C4-2B (cell line): ENCODE results near the gene NADK2.
"Not testable (repeated sequence)": the region's sequence is repeated elsewhere in the genome, so short reads cannot be mapped to it uniquely, and the experiment has no call there.

Source experiments
- H3K27ac ChIP-seq: fragments of 450-650 bp; 2 replicates; pipeline ENCODE4 v1.5.1; 2017
- CTCF ChIP-seq: fragments of 450-650 bp; conservative IDR thresholded peaks from 2 replicates; pipeline ENCODE4 v1.5.1; 2017; ENCODE audit warnings: mild to moderate bottlenecking
- ZFX ChIP-seq: fragments of 450-650 bp; IDR thresholded peaks from 2 replicates; pipeline ENCODE4 v1.6.1; 2017

The NADK2 gene

DNA sequence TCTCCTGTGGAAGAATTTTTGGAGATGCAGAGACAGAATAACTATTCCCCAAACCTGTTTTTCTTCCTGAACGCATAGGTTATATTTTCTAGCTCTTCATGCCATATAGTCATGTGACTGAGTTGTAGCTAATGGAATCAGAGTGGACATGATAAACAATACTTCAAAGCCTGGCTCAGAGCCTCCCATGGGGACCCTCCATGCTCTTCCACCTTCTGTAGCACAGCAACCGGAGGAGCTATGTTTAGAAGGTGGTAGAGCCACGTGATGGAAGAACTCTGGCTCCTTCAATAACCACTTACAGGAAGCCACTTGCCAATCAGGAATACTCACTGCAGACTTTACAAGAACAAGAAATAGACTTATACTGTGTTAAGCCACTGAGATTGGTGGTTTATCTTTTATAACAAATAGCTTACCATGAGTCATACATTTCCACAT lies 39.2 kb downstream of the NADK2 start:
- no peak overlapping the region for H3K27ac ChIP-seq

GRCh38 chr5:36200513-36200912 lies 41.2 kb downstream of the NADK2 start:
- no peak for TF ChIP-seq ZFX
- TF ChIP-seq CTCF: no peak
- H3K27ac ChIP-seq: no peak overlapping the region

More for the DNA sequence above, 39.2 kb downstream of the NADK2 start:
- no peak for TF ChIP-seq ZFX
- no peak for TF ChIP-seq CTCF

DNA sequence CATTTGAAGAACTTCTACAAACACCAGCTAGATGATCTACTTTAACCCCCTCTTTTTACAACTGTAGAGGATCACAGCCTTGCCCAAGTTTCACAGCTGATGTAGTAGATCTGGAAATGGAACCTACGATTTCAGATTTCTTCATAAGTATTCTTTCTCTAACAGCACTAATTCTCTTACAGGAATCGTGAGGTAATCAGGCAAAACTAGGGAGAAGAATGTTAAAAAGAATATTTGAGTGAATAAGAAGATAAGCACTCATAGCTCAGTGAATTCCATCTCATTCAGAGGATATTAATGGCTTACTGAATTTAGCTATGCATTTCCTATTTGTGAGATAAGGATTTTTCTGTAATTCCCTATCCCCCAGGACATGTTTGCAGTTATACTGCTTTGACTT lies 42.1 kb downstream of the NADK2 start:
- TF ChIP-seq CTCF: no peak
- TF ChIP-seq ZFX: no peak
- no peak overlapping the region for H3K27ac ChIP-seq

DNA sequence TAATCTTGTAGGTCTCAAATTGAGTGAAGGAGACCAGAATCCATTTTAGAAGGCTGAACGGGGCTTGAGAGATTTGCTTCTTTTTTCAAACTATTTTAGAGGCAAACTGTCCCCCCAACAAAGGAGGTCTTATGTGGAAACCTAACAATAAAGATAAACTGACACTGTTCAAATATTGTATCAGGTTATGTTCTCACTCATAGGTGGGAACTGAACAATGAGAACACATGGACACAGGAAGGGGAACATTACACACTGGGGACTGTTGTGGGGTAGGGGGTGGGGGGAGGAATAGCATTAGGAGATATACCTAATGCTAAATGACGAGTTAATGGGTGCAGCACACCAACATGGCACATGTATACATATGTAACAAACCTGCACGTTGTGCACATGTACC lies 42.9 kb downstream of the NADK2 start:
- H3K27ac ChIP-seq: not testable (repeated sequence)

GRCh38 chr5:36198281-36198680 lies 43.4 kb downstream of the NADK2 start:
- no peak for TF ChIP-seq ZFX
- TF ChIP-seq CTCF: no peak
- no peak overlapping the region for H3K27ac ChIP-seq

- H3K27ac ChIP-seq: no peak overlapping the region
- no peak for TF ChIP-seq CTCF
- no peak for TF ChIP-seq ZFX
Observed at GRCh38 chr5:36193746-36194145, 48.0 kb downstream of the NADK2 start.

- H3K27ac ChIP-seq: not testable (repeated sequence)
Observed at GRCh38 chr5:36184408-36184807, 57.3 kb downstream of the NADK2 start.

DNA sequence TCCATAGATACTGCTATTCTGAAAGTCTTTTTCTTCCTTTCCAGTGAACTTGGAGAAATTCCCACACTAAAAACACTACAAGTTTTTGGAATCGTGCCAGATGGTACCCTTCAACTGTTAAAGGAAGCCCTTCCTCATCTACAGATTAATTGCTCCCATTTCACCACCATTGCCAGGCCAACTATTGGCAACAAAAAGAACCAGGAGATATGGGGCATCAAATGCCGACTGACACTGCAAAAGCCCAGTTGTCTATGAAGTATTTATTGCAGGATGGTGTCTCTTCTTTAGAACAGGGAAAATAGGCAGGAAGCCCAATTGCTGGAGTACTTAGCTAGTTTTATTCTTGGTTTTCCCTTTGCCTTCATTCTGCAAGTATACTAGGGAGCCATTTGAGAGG lies 60.0 kb downstream of the NADK2 start:
- no peak for TF ChIP-seq CTCF
- no peak for TF ChIP-seq ZFX
- no peak overlapping the region for H3K27ac ChIP-seq
